Stimulated activated CD4-positive, alpha-beta T cell treated with anti-CD3 and anti-CD28 coated beads, TNF-alpha, amount 100 ng/mL, for 24 hours (primary cell): ENCODE results near the gene IQCE.
"Not testable (repeated sequence)": the region's sequence is repeated elsewhere in the genome, so short reads cannot be mapped to it uniquely, and the experiment has no call there.

Experiments used
- DNase-seq, 3 experiments: peaks; one replicate each; pipeline ENCODE4 v3.0.0-alpha.2; 2020; ENCODE audit warnings: low read depth in 3 of 3

The IQCE gene

GRCh38 chr7:2521952-2522591 is 36.7 kb upstream of the IQCE start:
- DNase-seq = peak in 2 of 3 experiments; percentile 49 to 71

- DNase-seq = peak in 1 of 3 experiments; percentile 47
Observed at GRCh38 chr7:2522780-2523433, 35.9 kb upstream of the IQCE start.

- DNase-seq = no peak
Observed at GRCh38 chr7:2523461-2523936, 35.3 kb upstream of the IQCE start.

GRCh38 chr7:2523941-2524807 is 34.6 kb upstream of the IQCE start:
- DNase-seq = no peak

GRCh38 chr7:2524808-2525657 is 33.7 kb upstream of the IQCE start:
- DNase-seq = no peak

- no peak for DNase-seq
Observed at GRCh38 chr7:2525658-2526630, 32.8 kb upstream of the IQCE start.

- no peak for DNase-seq
Observed at GRCh38 chr7:2526659-2527504, 31.9 kb upstream of the IQCE start.

GRCh38 chr7:2527505-2528467 is 31.0 kb upstream of the IQCE start:
- DNase-seq = no peak

GRCh38 chr7:2528481-2529095 is 30.2 kb upstream of the IQCE start:
- DNase-seq = no peak

- no peak for DNase-seq
Observed at GRCh38 chr7:2529161-2530070, 29.4 kb upstream of the IQCE start.

- peak in 1 of 3 experiments; percentile 71 for DNase-seq
Observed at GRCh38 chr7:2530071-2530987, 28.4 kb upstream of the IQCE start.

- not testable (repeated sequence) for DNase-seq
Observed at GRCh38 chr7:2530994-2531795, 27.6 kb upstream of the IQCE start.

GRCh38 chr7:2531796-2532110 is 27.0 kb upstream of the IQCE start:
- not testable (repeated sequence) for DNase-seq

GRCh38 chr7:2532199-2532772 is 26.5 kb upstream of the IQCE start:
- not testable (repeated sequence) for DNase-seq
